NK-92 treated with Interleukin-12 subunit alpha and Interleukin-12 subunit beta, amount 100 ng/mL, for 24 hours (cell line): ENCODE results near the gene CDV3.
"Not testable (repeated sequence)": the region's sequence is repeated elsewhere in the genome, so short reads cannot be mapped to it uniquely, and the experiment has no call there.

Experiments used
- DNase-seq: peaks from one replicate; lab custom pipeline; 2025; lab: John Stamatoyannopoulos, UW

The CDV3 gene

DNA sequence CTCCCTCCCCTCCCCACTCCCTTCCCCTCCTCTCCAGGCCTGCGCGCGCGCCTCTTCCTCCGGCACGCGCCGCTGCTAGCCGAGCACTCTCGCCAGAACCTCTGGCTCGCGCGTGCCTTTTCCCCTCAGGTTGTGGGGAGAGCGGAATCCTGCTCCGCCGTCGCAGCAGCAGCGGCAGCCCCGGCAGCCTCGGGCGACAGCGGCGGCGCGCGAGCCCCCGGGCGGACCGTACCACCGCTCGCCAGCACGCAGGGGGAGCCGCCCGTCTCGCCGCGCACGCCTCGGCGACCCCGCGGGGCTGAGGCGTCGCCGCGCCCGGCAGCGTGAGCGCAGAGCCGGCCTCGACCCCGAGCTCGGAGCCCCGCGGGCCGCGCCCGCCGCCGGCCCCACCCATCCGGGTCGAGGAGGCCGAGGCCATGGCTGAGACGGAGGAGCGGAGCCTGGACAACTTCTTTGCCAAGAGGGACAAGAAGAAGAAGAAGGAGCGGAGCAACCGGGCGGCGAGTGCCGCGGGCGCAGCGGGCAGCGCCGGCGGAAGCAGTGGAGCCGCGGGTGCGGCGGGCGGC lies at the start of gene CDV3:
Gene CDV3, plus strand, starts transcription at position 58 of the 566 bp plus-strand sequence. Its CDS starts 359 bp downstream, at position 417.
- no peak for DNase-seq

- DNase-seq = not testable (repeated sequence)
Observed at GRCh38 chr3:133523758-133524157, 49.7 kb upstream of the CDV3 start.

DNA sequence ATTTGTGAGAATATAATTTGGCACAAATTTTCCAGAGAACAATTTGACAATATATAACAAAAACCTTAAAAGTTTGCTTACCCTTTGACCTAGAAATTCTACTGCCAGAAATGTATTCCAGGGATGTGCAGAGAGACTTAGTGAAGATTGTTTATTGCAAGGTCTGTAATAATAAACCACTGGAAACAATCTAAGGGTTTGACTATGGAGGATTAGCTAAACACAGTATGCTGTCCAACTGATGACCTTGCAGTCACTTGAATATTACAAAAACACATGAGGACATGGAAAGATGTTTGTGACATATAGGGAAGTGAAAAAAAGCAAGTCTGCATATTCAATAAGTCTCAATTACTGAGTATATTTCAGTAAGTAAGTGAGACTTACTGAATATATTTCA lies 48.1 kb upstream of the CDV3 start:
- DNase-seq = no peak

GRCh38 chr3:133527081-133527715 lies 46.3 kb upstream of the CDV3 start:
- DNase-seq = no peak

- DNase-seq = no peak
Observed at GRCh38 chr3:133529809-133530208, 43.7 kb upstream of the CDV3 start.

DNA sequence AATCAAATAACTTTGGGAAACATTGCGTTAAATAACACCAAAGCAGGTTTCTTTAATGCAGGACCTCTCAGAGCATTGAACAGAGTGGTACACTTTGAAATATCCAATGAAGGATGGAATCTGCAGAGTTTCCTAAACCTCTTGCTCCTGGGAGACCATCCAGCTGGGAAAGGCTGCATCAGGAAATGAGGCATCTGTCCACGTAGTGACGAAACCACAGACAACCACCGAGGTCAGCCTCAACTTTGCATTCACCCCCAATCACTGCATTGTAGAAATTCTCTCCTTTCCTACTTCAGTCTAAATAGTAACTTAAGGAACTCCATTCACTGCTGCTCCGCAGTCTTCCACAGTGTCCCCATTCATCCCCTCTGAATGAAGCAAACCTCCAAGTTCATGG lies 41.5 kb upstream of the CDV3 start:
- DNase-seq = no peak

GRCh38 chr3:133532951-133533350 lies 40.5 kb upstream of the CDV3 start:
- no peak for DNase-seq

DNA sequence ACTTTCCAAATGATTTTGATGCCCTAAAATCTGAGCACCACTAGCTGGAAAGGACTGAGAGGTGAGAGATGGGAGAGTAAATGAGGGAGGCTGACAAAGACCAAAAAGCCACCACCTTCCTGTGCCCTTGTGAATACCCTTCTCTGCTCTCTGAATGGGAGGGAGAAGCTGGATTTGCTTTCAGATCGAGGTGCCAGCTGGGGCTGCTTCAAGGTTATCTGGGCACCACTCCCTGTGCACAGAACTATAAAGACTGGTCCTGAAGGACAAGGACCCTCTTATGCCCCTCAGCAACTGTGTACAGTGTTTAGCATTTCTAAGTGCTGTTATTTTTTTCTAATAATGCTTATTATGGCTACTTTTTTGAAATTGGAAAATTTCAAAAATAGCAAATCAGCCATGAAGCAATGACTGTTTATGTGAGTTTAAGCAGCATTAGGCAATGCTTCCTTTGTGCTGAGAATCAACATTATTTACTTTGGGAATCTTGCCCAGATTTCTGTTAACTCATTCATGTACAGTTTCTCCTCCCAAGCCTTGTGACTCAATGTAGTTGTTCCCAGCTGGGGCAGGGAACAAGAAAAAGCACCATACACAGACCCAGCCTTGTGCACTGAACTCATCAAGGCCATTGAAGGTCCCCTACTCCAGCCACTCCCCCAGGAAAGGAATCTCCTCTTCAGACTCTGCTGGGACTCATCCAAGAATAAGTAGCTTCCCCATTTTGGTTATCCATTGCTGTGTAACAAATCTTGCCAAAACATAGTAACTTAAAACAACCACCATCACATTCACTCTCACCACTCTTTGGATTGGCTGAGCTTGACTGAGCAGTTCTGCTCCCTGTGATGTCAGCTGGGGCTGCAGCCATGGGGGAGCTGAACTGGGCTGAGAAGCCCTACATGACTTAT lies 37.3 kb upstream of the CDV3 start:
- DNase-seq = no peak

DNA sequence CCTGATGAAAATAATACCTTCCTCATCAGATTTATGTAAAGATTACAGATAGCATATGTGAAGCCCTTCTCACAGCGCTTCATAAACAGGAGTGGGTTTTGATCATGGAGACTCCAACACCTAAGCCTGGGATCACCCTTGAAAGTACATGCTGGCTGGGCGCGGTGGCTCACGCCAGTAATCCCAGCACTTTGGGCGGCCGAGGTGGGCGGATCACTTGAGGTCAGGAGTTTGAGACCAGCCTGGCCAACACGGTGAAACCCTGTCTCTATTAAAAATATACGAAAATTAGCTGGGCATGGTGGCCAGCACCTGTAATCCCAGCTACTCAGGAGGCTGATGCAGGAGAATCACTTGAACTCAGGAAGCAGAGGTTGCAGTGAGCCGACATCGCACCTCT lies 36.4 kb upstream of the CDV3 start:
- not testable (repeated sequence) for DNase-seq

DNA sequence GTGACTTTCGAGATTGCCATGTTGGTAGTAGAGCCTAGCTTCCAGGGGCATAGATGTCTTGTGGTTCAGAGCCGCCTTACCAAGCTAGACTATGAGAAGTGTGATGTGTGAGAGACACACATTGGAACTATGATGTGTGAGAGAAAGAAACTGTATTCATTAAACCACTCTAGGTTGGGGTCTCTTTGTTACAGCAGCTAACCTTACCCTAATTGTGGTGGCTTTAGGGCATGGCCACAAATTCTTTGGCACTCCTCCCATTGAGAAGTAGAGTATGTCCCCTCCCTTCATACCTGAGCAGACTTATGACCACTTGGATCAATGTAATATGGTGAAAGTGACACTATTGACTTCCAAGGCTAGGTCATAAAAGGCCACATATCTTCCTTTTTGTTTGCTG lies 35.3 kb upstream of the CDV3 start:
- no peak for DNase-seq

DNA sequence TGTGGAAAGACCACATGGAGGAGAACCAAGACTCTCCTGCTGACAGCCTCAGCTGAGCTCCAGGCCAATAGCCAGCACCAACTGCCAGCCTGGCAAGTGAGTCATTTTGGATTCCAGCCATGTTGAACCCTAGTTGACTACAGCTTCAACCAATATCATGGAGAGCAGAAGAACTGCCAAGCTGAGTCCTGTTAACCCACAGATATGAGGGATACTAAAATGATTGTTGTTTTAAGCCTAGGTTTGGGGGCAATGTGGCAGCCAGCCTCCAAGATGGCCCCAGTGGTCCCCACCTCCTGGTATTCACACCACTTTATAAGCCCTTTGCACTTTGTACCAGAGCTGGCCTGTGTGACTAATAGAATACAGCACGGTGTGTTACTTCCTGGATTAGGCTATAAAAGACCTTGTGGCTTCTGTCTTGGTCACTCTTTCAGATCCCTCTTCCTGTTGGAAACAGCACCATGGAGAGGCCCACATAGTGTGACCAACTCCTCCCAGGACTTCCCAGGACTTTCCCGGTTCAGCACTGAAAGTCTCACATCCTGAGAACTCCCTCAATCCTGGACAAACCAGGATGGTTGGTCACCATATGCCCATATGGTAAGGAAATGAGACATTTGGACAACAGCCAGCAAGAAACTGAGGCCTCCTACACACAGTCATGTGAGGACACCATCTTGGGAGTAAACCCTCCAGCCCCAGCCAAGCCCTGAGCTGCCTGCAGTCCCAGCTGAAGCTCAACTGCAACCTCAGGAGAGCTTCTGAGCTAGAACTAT lies 32.4 kb upstream of the CDV3 start:
- DNase-seq = no peak

- DNase-seq = no peak
Observed at GRCh38 chr3:133542871-133543270, 30.6 kb upstream of the CDV3 start.

DNA sequence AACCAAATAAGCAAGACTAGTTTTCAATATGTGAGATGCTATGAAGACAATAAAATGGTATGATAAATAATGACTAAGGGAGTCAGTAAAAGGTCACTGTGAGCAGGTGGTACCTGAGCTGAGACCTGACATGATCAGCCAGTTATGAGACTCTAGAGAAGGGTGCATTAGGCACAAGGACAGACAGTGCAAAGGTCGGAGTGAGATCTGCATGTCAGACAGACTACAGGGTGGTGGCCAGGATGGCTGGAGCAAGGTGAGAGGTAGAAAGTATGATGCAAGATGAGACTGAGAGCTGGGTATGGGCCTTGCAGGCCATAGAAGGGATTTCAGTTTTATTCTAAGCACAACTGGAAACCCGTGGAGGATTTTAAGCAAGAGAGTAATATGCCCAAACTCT lies 28.5 kb upstream of the CDV3 start:
- DNase-seq = not testable (repeated sequence)

DNA sequence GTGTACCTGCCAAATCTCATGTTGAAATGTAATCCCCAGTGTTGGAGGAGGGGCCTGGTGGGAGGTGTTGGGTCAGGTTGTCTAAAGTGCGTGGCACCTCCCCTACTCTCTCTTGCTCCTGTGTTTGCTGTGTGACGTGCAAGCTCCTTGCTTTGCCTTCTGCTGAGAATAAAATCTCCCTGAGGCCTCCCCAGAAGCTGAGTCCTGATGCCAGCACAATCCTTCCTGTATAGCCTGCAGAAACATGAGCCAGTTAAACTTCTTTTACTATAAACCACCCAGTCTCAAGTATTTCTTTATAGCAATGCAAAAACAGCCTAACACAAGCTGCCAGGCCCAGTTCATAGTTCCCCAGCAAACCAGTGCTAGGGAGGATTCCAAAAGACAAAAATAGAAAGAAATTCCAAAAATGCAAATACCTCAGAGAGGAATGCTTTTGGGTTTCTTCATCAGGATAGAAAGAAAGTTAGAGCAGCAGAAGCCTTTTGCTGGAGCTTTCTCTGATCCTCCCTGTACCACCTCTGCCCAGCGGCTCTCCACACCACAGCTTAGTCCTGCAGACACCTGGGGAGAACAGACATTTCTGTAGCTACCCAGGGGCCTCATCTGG lies 25.9 kb upstream of the CDV3 start:
- DNase-seq = no peak

DNA sequence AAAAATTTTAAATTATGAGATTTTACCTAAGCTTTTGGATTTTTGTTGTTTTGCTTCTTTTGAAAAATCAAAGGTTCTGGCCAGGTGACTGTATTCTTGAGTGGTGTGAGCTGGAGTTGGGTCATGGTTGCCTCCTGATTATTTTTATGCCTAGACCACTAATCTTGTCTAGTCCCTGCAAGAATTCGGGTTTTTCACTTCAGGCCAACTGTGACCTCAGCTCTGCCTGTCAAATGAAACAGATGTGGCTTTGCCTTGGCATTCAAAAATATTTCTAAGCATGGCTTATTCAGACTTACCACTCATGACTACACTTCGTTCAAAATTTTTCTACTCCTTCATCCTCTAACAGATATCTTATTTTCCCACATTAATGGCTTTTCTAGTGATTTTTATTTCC lies 25.4 kb upstream of the CDV3 start:
- no peak for DNase-seq

DNA sequence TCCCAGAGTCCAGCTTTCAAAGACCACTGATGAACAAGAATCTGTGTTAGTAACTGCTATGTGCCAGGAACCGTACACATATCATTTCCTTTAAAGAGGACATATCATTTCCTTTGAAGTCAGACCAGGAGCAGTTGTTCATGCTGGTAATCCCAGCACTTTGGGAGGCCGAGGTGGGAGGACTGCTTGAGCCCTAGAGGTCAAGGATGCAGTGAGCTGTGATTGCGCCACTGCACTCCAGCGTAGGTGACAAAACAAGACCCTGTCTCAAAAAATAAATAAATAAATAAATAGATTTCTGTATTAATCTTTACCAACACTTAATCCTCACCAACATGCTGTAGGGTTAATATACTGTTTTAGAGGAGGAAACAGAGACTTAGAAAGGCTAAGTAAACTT lies 23.9 kb upstream of the CDV3 start:
- no peak for DNase-seq

DNA sequence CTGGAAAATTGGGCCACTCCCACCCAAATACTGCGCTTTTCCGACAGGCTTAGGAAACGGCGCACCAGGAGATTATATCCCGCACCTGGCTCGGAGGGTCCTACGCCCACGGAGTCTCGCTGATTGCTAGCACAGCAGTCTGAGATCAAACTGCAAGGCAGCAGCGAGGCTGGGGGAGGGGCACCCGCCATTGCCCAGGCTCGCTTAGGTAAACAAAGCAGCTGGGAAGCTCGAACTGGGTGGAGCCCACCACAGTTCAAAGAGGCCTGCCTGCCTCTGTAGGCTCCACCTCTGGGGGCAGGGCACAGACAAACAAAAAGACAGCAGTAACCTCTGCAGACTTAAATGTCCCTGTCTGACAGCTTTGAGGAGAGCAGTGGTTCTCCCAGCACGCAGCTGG lies 21.9 kb upstream of the CDV3 start:
- DNase-seq = not testable (repeated sequence)

GRCh38 chr3:133561679-133562078 lies 11.8 kb upstream of the CDV3 start:
- no peak for DNase-seq

GRCh38 chr3:133562376-133562775 lies 11.1 kb upstream of the CDV3 start:
- DNase-seq = no peak

DNA sequence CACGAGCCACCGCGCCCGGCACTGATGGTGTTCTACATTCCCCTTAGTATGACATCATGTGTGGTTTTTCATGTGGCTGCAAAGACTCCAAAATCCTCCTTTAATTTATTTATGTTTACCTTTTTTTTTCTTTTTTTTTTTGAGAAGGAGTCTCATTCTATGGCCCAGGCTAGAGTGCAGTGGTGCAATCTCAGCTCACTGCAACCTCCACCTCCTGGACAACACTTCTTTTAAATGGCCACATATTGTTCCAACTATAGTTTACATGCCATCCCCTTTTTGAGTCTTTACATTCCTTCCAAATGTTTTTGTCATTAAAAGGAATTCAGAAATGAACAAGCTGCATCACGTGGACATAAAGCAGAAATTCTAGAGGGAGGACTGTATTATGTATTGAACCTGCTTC lies 10.3 kb upstream of the CDV3 start:
- no peak for DNase-seq

- DNase-seq = no peak
Observed at GRCh38 chr3:133563816-133564215, 9.7 kb upstream of the CDV3 start.
